Right lobe of liver (tissue), 4 donors: ENCODE measurements around the gene NHLRC4.

ENCODE experiments used
- CTCF ChIP-seq, 4 donors: fragments of 200-600 bp in 3 of 4; fragments of 450-650 bp in 1 of 4; IDR thresholded peaks; one replicate each; pipeline versions ENCODE4 v1.5.1 to v1.8.0; 2016 to 2022; ENCODE audit warnings: antibody characterized with exemption in 4 of 4, mild to moderate bottlenecking in 2 of 4
- POLR2A ChIP-seq: fragments of 450-650 bp; IDR thresholded peaks from one replicate; pipeline ENCODE4 v1.6.1; 2017; ENCODE audit warnings: antibody characterized with exemption, mild to moderate bottlenecking
- donor health status: DM: no; HTN: no; CAD: no.
- donor health status: DM: no; HTN: no; CAD: no.
- donor health status: DM: no; HTN: yes; CAD: no.

GRCh38 chr16:583815-584591, 17.2 kb downstream of the NHLRC4 start:
- TF ChIP-seq CTCF (IDR thresholded peaks at IDR 0.05), result no peak
- no peak for TF ChIP-seq POLR2A
